ENCODE data around the gene SUFU. TPM values are rescaled to one million over a fixed set of nuclear protein-coding genes. Genes with fewer than 3 reads are reported as not detected.

Gene SUFU
- total and polyA plus RNA-seq, 4 donors: 3.5 to 14.8 (median 9.8) TPM

- H3K9me3 ChIP-seq (ENCODE audit: control insufficient read depth in 4 of 4, insufficient read depth in 3 of 4, low read length in 3 of 4): no peaks in the 10 kb centered on the region
- no peaks in the 10 kb centered on the region for H3K27me3 ChIP-seq (ENCODE audit: control insufficient read depth in 3 of 3, insufficient read depth in 3 of 3, low read length in 2 of 3)
- 62 to 69% methylated on average over 12 of the region's 12 CpGs for WGBS, 2 donors
- DNase-seq: no peak
- H3K4me1 ChIP-seq (ENCODE audit: control insufficient read depth in 5 of 5, insufficient read depth in 5 of 5, low read length in 5 of 5): peaks cover 13 to 59% (median 30%) of the 10 kb centered on the region in 5 donors
- no peak overlapping the region for H3K4me3 ChIP-seq
- peaks cover 21 to 62% (median 27%) of the 10 kb centered on the region in 4 donors for H3K36me3 ChIP-seq (ENCODE audit: control insufficient read depth in 4 of 4, insufficient read depth in 4 of 4, low read length in 4 of 4)
- no peak for ATAC-seq (ENCODE audit: insufficient read depth, low FRiP score)
- no peak overlapping the region for H3K9ac ChIP-seq (ENCODE audit: insufficient read depth in 1 of 2, low read length in 2 of 2)
- peak overlapping the region in 1 of 2 donors; percentile 71 for H3K27ac ChIP-seq (ENCODE audit: low read depth in 1 of 2, low read length in 1 of 2)
- TF ChIP-seq CTCF (IDR thresholded peaks at IDR 0.05; ENCODE audit: control extremely low read depth, extremely low read depth): no peak
These were observed 148.6 kb downstream of the SUFU start for GRCh38 chr10:102652170-102652916.

- H3K27ac ChIP-seq (ENCODE audit: low read depth in 1 of 2, low read length in 1 of 2): peak overlapping the region in 1 of 2 donors; percentile 59
- no peaks in the 10 kb centered on the region for H3K9me3 ChIP-seq (ENCODE audit: control insufficient read depth in 4 of 4, insufficient read depth in 3 of 4, low read length in 3 of 4)
- H3K4me1 ChIP-seq (ENCODE audit: control insufficient read depth in 5 of 5, insufficient read depth in 5 of 5, low read length in 5 of 5): peaks cover 7 to 52% (median 24%) of the 10 kb centered on the region in 5 donors
- H3K9ac ChIP-seq (ENCODE audit: insufficient read depth in 1 of 2, low read length in 2 of 2): no peak overlapping the region
- ATAC-seq (ENCODE audit: insufficient read depth, low FRiP score) (no peak), DNase-seq (no peak)
- no peak for TF ChIP-seq CTCF (IDR thresholded peaks at IDR 0.05; ENCODE audit: control extremely low read depth, extremely low read depth)
- no peak overlapping the region for H3K4me3 ChIP-seq
- H3K36me3 ChIP-seq (ENCODE audit: control insufficient read depth in 4 of 4, insufficient read depth in 4 of 4, low read length in 4 of 4): peaks cover 21 to 59% (median 28%) of the 10 kb centered on the region in 4 donors
- 76 to 87% methylated on average over 1 of the region's 1 CpG for WGBS, 2 donors
- H3K27me3 ChIP-seq (ENCODE audit: control insufficient read depth in 3 of 3, insufficient read depth in 3 of 3, low read length in 2 of 3): no peaks in the 10 kb centered on the region
These were observed 149.3 kb downstream of the SUFU start for GRCh38 chr10:102653060-102653459.

- Histone ChIP-seq H3K9ac (ENCODE audit: insufficient read depth in 1 of 2, low read length in 2 of 2) (no peak overlapping the region), H3K9me3 (ENCODE audit: control insufficient read depth in 4 of 4, insufficient read depth in 3 of 4, low read length in 3 of 4) (no peaks in the 10 kb centered on the region), H3K36me3 (ENCODE audit: control insufficient read depth in 4 of 4, insufficient read depth in 4 of 4, low read length in 4 of 4) (peaks cover 21 to 55% (median 33%) of the 10 kb centered on the region in 4 donors), H3K27ac (ENCODE audit: low read depth in 1 of 2, low read length in 1 of 2) (no peak overlapping the region), H3K4me3 (no peak overlapping the region), H3K4me1 (ENCODE audit: control insufficient read depth in 5 of 5, insufficient read depth in 5 of 5, low read length in 5 of 5) (peaks cover 0 to 46% (median 17%) of the 10 kb centered on the region in 5 donors), H3K27me3 (ENCODE audit: control insufficient read depth in 3 of 3, insufficient read depth in 3 of 3, low read length in 2 of 3) (no peaks in the 10 kb centered on the region)
- 77 to 88% methylated on average over 7 of the region's 7 CpGs for WGBS, 2 donors
- ATAC-seq (ENCODE audit: insufficient read depth, low FRiP score) (no peak), DNase-seq (no peak)
- no peak for TF ChIP-seq CTCF (IDR thresholded peaks at IDR 0.05; ENCODE audit: control extremely low read depth, extremely low read depth)
These were observed 150.8 kb downstream of the SUFU start for GRCh38 chr10:102654566-102654965.

Data from lung (tissue), 12 donors.